Neural cell (in vitro differentiated cells): ENCODE measurements around the gene RIPPLY3. TPM values are rescaled to one million over a fixed set of nuclear protein-coding genes. Genes with fewer than 3 reads are reported as not detected.

Experiments used
- H2AFZ ChIP-seq: fragments of 200-600, 300-800 bp; sonication (generic), shearing (Covaris generic); 2 replicates; pipeline ENCODE4 v1.6.0; 2014; ENCODE audit warnings: low read depth, mild to moderate bottlenecking, antibody characterized with exemption, low read length, moderate library complexity
- H3F3A ChIP-seq: fragments of 200-600 bp; shearing (Covaris generic); 2 replicates; pipeline ENCODE4 v1.6.1; 2016; ENCODE audit warnings: mild to moderate bottlenecking, moderate library complexity, mixed read lengths, antibody characterized with exemption, low read length; ENCODE audit not compliant: insufficient read depth, poor library complexity, severe bottlenecking
- H3K27ac ChIP-seq: fragments of 200-600, 300-800 bp; sonication (generic), shearing (Covaris generic); 2 replicates; pipeline ENCODE4 v1.5.1; 2014; ENCODE audit warnings: mild to moderate bottlenecking, low read length, moderate library complexity
- H3K27me3 ChIP-seq: fragments of 300-800, 200-600 bp; sonication (generic), shearing (Covaris generic); 2 replicates; pipeline ENCODE4 v1.6.0; 2014; ENCODE audit warnings: mild to moderate bottlenecking, low read depth, low read length, moderate library complexity; ENCODE audit not compliant: insufficient read depth
- H3K36me3 ChIP-seq: fragments of 300-800, 200-600 bp; sonication (generic), shearing (Covaris generic); 2 replicates; pipeline ENCODE4 v1.5.1; 2014; ENCODE audit warnings: mild to moderate bottlenecking, antibody characterized with exemption, low read length, moderate library complexity; ENCODE audit not compliant: insufficient read depth
- H3K4me2 ChIP-seq: fragments of 300-800, 200-600 bp; sonication (generic), shearing (Covaris generic); 2 replicates; pipeline ENCODE4 v1.6.0; 2014; ENCODE audit warnings: mild to moderate bottlenecking, low read length
- H3K4me3 ChIP-seq: fragments of 300-800, 200-600 bp; sonication (generic), shearing (Covaris generic); 2 replicates; pipeline ENCODE4 v1.5.1; 2014; ENCODE audit warnings: mild to moderate bottlenecking, low read length, moderate library complexity
- H3K79me2 ChIP-seq: fragments of 200-600 bp; shearing (Covaris generic); replicated peaks from 2 replicates; pipeline ENCODE4 v1.6.0; 2014; ENCODE audit warnings: mild to moderate bottlenecking, low read length, moderate library complexity; ENCODE audit not compliant: insufficient read depth
- H3K9ac ChIP-seq: fragments of 300-800, 200-600 bp; sonication (generic), shearing (Covaris generic); 2 replicates; pipeline ENCODE4 v1.6.1; 2016; ENCODE audit warnings: mild to moderate bottlenecking, low read length, mixed read lengths
- H3K9me2 ChIP-seq: fragments of 200-600 bp; shearing (Covaris generic); 2 replicates; pipeline ENCODE4 v1.6.1; 2016; ENCODE audit warnings: mild to moderate bottlenecking, low read length, mixed read lengths; ENCODE audit not compliant: insufficient read depth
- H3K9me3 ChIP-seq: fragments of 200-600, 300-800 bp; sonication (generic), shearing (Covaris generic); 2 replicates; pipeline ENCODE4 v1.6.1; 2016; ENCODE audit warnings: mild to moderate bottlenecking, mixed run types, low read length, moderate library complexity, mixed read lengths
- H4K20me1 ChIP-seq: fragments of 200-600 bp; shearing (Covaris generic); 2 replicates; pipeline ENCODE4 v1.6.1; 2016; ENCODE audit warnings: mild to moderate bottlenecking, mixed run types; ENCODE audit not compliant: insufficient read depth
- EP300 ChIP-seq: fragments of 450-650 bp; conservative IDR thresholded peaks from 2 replicates; pipeline ENCODE4 v1.6.1; 2014; ENCODE audit warnings: antibody characterized with exemption, mild to moderate bottlenecking, moderate library complexity; ENCODE audit not compliant: poor library complexity, severe bottlenecking
- EZH2 ChIP-seq: fragments of 200-600, 300-800 bp; shearing (Covaris generic), sonication (generic); IDR thresholded peaks from 2 replicates; pipeline ENCODE4 v1.6.1; 2014; ENCODE audit warnings: antibody characterized with exemption, low read length, borderline replicate concordance, mild to moderate bottlenecking; ENCODE audit not compliant: insufficient read depth, poor library complexity, severe bottlenecking
- MXI1 ChIP-seq: fragments of 450-650 bp; conservative IDR thresholded peaks from 2 replicates; pipeline ENCODE4 v1.6.1; 2014; ENCODE audit warnings: antibody characterized with exemption, mild to moderate bottlenecking; ENCODE audit not compliant: poor library complexity, severe bottlenecking
- POLR2AphosphoS5 ChIP-seq: IDR thresholded peaks from 2 replicates; pipeline ENCODE4 v1.6.1; 2012
- RAD21 ChIP-seq: fragments of 450-650 bp; conservative IDR thresholded peaks from 2 replicates; pipeline ENCODE4 v1.6.1; 2014; ENCODE audit warnings: antibody characterized with exemption, mild to moderate bottlenecking, moderate library complexity
- REST ChIP-seq: IDR thresholded peaks from 2 replicates; pipeline ENCODE4 v1.6.1; 2012; ENCODE audit warnings: borderline replicate concordance
- SMC3 ChIP-seq: fragments of 450-650 bp; conservative IDR thresholded peaks from 2 replicates; pipeline ENCODE4 v1.6.1; 2014; ENCODE audit warnings: antibody characterized with exemption, mild to moderate bottlenecking, moderate library complexity; ENCODE audit not compliant: poor library complexity
- TAF1 ChIP-seq: IDR thresholded peaks from 2 replicates; pipeline ENCODE4 v1.6.1; 2012; ENCODE audit warnings: low read depth
- polyA plus RNA-seq: library from polyadenylated mRNA; depleted of rRNA; stranded (reverse); fragments of >200 nt; gene quantifications from 2 replicates; pipeline ENCODE4 v1.2.3, GENCODE V29; 2014
- TF ChIP-seq, protein P1 (sequence below): fragments of 450-650 bp; IDR thresholded peaks from 2 replicates; pipeline ENCODE4 v1.5.1; 2014; ENCODE audit warnings: antibody characterized with exemption, mild to moderate bottlenecking, moderate library complexity; ENCODE audit not compliant: poor library complexity, severe bottlenecking

Gene RIPPLY3
- polyA plus RNA-seq, 1 donor from 2014 or later = 0.24 TPM

GRCh38 chr21:36964398-36964797 lies 42.1 kb upstream of the RIPPLY3 start:
- Histone ChIP-seq H3K4me3 (no peak overlapping the region), H4K20me1 (no peaks in the 10 kb centered on the region), H3K79me2 (no peaks in the 10 kb centered on the region), H3K27me3 (no peaks in the 10 kb centered on the region), H3K9ac (no peak overlapping the region), H3K9me2 (no peaks in the 10 kb centered on the region), H3K36me3 (no peaks in the 10 kb centered on the region), H3K4me2 (no peak overlapping the region), H3F3A (peaks cover 5% of the 10 kb centered on the region), H3K27ac (no peak overlapping the region), H3K9me3 (no peaks in the 10 kb centered on the region), H2AFZ (no peak overlapping the region)
- no peak for TF ChIP-seq MXI1
- TF ChIP-seq POLR2AphosphoS5 = no peak
- TF ChIP-seq EP300 = no peak
- TF ChIP-seq SMC3 = no peak
- no peak for TF ChIP-seq RAD21
- TF ChIP-seq TAF1 = no peak
- TF ChIP-seq REST = no peak
- TF ChIP-seq, protein P1, sequence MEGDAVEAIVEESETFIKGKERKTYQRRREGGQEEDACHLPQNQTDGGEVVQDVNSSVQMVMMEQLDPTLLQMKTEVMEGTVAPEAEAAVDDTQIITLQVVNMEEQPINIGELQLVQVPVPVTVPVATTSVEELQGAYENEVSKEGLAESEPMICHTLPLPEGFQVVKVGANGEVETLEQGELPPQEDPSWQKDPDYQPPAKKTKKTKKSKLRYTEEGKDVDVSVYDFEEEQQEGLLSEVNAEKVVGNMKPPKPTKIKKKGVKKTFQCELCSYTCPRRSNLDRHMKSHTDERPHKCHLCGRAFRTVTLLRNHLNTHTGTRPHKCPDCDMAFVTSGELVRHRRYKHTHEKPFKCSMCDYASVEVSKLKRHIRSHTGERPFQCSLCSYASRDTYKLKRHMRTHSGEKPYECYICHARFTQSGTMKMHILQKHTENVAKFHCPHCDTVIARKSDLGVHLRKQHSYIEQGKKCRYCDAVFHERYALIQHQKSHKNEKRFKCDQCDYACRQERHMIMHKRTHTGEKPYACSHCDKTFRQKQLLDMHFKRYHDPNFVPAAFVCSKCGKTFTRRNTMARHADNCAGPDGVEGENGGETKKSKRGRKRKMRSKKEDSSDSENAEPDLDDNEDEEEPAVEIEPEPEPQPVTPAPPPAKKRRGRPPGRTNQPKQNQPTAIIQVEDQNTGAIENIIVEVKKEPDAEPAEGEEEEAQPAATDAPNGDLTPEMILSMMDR = no peak
- TF ChIP-seq EZH2 = no peak

- Histone ChIP-seq H4K20me1 (no peaks in the 10 kb centered on the region), H3K36me3 (no peaks in the 10 kb centered on the region), H3K9me2 (no peaks in the 10 kb centered on the region), H3K27ac (no peak overlapping the region), H3K9ac (peak overlapping the region; percentile 77), H3K27me3 (no peaks in the 10 kb centered on the region), H3F3A (peaks cover 5% of the 10 kb centered on the region), H3K4me2 (peak overlapping the region; percentile 35), H2AFZ (no peak overlapping the region), H3K9me3 (no peaks in the 10 kb centered on the region), H3K79me2 (no peaks in the 10 kb centered on the region), H3K4me3 (peak overlapping the region; percentile 75)
- TF ChIP-seq MXI1 (no peak), EP300 (no peak), SMC3 (no peak), POLR2AphosphoS5 (no peak), RAD21 (no peak), TAF1 (no peak), EZH2 (no peak), REST (no peak)
- TF ChIP-seq, protein P1 = no peak
These were observed 41.4 kb upstream of the RIPPLY3 start for GRCh38 chr21:36964827-36965719.
